ENCODE results near the gene CASKIN2.
"Not testable (repeated sequence)": the region's sequence is repeated elsewhere in the genome, so short reads cannot be mapped to it uniquely, and the experiment has no call there.

Gene CASKIN2

GRCh38 chr17:75486151-75486550, 29.2 kb downstream of the CASKIN2 start:
- no peak for DNase-seq

DNA sequence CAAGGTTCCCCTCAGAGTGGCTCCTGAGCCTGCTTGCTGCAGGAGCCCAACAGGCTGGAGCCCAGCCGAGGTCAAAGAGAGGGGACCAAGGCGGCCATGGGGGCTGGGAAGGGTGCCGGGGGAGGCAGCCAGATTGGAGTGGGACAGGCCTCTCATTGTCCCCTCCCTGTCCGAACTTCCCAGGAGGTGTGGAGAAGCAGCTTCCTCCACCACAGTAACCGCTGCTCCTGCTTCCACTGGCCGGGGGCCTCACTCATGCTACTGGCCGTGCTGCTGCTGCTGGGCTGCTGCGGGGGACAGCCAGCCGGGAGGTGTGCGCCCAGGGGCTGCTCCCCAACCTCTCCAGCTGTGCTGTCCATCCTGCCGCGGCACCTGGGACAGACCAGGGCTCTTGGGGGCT, 29.6 kb downstream of the CASKIN2 start:
- no peak for DNase-seq

- no peak for DNase-seq
These were observed 33.0 kb downstream of the CASKIN2 start for GRCh38 chr17:75482098-75482942.

DNA sequence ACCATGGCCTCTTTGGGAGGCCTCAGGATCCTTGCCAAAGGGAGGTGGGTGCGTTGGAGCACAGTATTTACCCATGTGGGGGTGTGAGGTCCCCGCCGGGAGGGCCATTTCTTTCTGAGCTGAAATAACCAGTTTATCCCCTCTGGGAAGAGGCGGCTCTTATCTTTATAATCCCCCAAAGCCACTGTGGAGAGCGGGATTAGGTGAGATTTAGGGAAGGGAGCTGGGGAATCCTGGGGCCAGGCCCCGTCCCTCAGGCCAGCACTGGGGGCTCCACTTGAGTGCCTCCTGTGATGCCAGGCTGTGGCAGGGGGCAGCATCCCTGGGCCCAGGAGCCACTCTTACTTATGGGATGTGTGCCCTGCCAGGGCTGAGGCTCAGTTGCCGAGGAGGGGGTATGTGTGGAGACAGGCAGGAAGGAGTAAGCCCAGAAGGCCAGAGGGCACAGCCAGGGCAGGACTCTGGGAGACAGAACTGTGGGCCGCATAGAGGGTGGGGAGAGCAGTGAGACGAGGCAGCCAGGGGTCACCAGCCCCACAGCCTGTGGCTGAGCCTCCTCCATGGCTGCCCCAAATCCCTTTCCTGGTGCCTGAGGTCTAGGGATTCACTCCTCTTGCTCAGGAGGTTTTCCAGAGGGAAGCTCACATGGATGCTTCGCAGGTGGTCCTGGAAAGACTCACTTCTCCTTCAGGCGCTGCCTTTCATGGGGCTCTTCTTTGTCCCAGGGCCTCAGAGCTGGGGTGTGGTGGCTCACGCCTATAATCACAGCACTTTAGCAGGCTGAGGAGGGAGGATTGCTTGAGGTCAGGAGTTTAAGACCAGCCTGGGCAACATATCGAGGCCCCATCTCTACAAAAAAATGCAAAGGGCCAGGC, 33.9 kb downstream of the CASKIN2 start:
- no peak for DNase-seq

DNA sequence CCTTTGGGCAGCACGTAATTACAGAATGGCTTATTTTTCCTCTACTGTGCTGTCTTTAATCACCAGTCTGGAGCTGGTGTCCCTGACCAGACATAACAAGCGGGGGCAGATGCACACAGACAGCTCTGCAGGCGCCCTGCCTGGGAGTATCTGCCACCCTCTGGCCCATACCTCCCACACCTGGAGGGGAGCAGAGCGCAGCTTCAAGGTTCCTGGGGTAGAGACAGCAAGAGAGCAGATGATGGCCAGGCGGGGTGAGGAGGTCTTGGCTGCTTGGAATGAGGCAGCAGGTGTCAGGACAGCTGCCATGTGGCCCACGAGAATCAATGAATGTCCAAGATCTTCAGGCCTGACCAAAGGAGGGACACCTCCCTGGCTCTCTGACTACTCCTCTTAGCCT, 35.1 kb downstream of the CASKIN2 start:
- no peak for DNase-seq

DNA sequence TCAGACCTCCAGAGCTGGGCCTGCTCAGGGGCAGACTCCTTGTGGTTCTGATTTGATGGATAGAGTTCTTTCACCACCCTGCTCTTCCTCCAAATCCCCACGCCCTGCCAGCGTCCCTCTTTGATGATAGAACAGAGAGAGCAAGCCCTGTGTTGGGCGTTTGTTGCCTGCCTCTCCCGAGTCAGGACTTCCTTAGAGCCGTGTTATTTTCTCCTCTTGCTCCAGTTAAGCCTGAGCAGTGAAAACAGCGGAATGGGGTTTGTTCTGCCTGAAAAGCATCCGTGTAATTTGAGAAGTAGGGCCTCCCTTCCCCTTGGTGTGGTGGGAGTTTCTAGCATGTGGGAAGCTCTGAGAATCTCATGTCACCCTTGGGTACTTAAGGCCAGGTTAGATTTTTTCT, 36.8 kb downstream of the CASKIN2 start:
- DNase-seq = no peak

DNA sequence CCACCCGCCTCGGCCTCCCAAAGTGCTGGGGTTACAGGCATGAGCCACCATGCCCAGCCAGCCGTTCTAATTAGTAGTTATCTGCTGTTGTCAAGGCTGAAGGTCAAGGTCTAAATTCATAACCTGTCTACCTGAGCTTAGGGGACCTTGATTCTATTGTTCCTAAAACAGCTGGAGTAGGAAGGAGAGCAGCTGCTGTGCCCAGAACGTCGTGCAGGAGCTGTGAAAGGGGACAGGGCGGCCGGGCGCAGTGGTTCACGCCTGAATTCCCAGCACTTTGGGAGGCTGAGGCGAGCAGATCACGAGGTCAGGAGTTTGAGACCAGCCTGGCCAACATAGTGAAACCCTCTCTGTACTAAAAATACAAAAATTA, 37.9 kb downstream of the CASKIN2 start:
- not testable (repeated sequence) for DNase-seq

- no peak for DNase-seq
These were observed 38.4 kb downstream of the CASKIN2 start for GRCh38 chr17:75476752-75477489.

DNA sequence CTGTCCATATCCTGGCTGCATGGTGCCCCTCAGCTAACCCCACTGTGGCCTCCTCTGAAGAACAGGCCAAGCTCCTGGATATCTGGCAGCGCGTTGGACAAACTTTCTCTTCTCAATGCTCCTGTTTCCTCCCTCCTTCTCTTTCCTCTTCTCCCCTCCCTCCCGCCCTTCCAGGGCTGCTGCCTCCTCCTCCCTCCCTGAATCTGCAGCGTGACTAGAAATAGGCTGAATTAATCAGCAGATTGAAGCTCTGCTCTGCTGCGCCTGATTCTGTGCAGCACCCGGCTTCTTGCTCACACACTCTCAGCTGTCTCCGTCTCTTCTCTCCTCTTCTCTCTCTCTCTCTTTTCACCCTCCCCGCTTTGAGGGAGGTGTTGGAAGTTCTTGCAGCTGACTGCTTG, 39.1 kb downstream of the CASKIN2 start:
- no peak for DNase-seq

DNA sequence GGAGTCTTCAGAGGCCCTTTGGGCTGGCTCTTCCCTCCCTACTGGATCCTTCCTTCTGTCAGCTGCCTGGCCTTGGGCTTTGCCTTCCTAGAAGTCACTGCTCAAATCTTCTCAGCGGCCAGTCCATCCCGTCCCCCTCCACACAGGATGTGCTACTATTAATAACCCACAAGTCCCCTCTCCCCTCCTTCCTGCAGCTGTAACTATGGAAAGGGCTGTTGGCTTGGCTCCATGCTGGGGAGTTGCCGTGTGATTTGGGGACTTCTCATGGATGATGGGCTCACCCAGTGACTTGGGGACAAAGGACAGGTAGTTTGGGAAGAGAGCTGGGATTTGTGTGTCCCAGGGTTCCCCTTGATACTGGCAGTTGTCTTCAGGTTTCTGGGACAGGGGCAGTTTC, 39.5 kb downstream of the CASKIN2 start:
- no peak for DNase-seq

DNA sequence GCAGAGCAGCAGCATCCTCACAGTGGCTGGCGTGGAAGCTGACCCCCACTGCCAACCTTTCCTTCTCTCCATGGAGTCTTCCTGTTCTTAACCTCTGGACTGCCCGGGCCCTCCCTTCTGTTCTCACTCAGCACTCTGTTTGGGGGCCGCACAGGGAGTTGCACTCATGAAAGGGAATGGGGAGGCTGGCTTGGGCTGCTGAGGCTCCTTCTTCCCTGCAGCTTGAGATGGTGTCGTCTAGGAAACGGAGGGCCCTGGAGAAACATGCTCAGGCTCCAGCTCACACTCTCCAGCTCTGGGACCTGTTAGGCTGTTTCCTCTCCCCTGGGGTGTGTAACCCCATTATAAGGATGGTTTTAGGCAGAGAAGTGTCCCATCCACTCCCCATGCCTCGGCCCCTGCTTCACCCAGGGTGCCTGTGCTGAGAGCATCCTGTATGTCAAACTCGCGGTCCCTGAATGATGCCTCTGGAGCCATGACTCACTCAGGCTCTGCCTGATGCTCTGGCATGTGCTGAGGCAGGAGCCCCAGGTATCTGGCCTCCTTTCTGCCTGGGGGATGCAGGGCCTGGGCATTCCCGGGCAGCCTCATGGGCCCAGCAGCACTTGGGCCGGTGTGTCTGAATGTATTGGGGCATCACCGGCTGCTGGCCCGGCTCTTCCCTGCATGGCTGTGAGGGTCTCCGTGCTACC, 40.0 kb downstream of the CASKIN2 start:
- no peak for DNase-seq

GRCh38 chr17:75474736-75475135, 40.6 kb downstream of the CASKIN2 start:
- no peak for DNase-seq

DNA sequence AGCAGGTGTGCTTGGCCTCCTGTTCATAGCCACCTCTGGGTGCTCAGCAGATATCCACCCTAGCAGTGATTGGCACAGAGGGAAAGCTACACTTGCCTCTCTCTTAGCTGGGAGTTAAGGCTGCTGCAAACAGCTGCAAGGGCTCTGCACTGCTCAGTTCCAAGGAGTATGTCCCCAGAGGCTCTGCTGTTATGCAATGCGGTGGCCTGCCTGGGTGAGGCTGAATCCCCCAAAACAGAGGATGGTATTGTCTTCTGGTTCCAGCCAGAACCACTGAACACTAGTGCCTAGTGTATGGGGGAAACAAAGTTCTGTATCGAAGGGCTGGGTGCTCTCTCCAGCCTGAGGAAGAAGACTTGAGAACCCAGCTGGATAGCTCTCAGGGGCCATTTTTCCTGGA, 42.1 kb downstream of the CASKIN2 start:
- no peak for DNase-seq

- no peak for DNase-seq
These were observed 43.2 kb downstream of the CASKIN2 start for GRCh38 chr17:75472119-75472518.

- no peak for DNase-seq
These were observed 44.1 kb downstream of the CASKIN2 start for GRCh38 chr17:75471207-75471606.

DNA sequence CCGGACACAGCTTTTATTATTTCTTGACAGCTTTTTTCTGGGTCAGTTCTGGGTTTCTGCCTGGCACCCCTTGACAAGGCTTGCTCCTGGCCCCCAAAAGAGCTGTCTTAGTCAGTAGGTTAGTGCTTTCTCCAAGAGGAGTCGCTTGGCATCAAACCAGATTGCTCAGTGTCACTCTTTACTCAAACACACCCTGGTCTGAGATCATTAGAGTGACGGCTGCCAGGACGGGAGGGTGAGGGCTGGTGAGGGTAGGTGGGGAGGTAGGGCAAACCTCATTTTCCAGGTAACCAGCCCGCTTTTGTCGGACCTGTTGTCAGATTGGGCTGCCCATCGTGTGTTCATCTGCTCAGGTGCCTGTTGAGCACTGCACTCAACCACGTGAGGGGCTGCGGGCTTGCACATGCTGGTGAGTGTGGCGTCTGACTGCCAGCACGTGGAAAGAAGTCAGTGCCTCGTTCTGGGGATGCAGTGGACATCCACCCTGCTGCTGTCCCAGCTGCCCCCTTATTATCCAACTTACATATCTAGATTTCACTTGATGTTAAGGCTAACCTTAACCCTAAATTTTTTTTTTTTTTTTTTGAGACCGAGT, 46.5 kb downstream of the CASKIN2 start:
- DNase-seq = no peak

GRCh38 chr17:75468291-75468754, 47.0 kb downstream of the CASKIN2 start:
- no peak for DNase-seq

DNA sequence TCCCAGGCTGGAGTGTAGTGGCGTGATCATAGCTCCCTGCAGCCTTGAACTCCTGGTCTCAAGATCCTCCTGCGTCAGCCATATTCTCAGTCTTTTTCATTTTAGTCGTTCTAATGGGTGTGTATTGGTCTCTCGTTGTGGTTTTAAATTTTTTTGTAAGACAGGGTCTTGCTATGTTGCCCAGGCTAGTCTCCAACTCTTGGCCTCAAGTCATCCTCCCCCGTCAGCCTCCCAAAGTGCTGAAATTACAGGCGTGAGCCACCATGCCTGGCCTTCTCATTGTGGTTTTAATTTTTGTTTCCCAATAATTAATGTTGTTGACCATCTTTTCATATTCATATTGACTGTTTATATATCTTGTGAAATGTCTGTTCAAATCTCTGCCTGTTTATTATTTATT, 50.3 kb downstream of the CASKIN2 start:
- DNase-seq = no peak

GRCh38 chr17:75463603-75464002, 51.7 kb downstream of the CASKIN2 start:
- DNase-seq = no peak

GRCh38 chr17:75460295-75460694, 55.0 kb downstream of the CASKIN2 start:
- peak; percentile 31 for DNase-seq

GRCh38 chr17:75459590-75460267, 55.6 kb downstream of the CASKIN2 start:
- peak; percentile 76 for DNase-seq

DNA sequence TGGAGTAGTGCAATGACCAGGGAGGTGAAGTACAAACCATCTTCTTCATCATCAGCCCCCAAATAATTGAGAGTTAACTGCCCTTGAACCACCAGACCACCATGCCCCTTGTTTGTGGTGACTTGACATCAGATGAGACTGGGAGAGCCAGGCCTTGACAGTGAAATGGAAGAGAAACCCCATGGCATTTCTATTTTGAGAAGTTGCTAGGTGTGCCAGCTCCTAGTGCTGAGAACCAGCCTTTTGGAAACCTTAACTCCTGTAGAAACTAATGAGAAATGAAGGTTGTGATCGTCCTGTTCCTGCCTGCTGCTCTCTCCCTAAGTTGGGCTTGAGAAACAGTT, 56.1 kb downstream of the CASKIN2 start:
- DNase-seq = no peak
